ENCODE measurements around the gene ARID2. TPM values are rescaled to one million over a fixed set of nuclear protein-coding genes. Genes with fewer than 3 reads are reported as not detected.

ARID2 gene
- total and polyA plus RNA-seq, 9 of the 15 experiments (the other 6 are each of a cell fraction or from before 2014, with no cell fraction given): 13.4 to 41.6 (median 29.4) TPM

DNA sequence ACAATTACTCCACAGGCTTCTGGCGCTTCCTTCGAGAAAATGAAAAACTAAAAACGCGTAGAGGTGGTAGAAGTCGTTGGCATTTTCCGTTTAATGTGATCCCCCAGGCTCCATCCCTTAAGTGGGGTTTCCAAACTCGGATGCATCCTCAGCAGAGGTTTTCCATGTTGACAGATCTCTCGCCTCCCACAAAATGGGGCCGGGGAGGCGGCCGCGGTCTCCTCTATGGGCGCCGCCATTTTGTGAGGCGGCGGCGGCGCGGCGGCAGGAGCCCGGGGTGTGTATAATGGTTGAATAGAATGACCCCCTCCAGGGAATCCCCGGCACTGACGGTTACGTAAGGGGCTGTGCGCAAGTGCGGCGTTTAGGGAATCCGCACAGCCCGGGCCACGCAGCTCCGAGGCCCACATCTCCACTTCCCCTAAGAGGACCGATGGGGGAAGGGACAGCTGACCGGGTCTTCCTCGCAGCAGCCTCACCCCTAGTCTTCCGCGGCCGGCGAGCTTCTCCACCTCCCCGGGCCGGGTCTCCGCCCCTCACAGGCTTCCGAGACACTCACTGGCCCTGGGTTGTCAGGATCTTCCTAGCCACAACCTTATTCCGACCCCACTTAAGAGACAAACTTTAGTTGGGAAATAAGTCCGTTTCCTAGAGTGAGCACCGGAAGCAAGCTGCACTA lies 2.1 kb upstream of the ARID2 start (continued):
- TF ChIP-seq NFIC (IDR thresholded peaks at IDR 0.05) (peak; percentile 29; the same call in 1 of the 2 replicates), ZNF589 (CRISPR knock-in tag; IDR thresholded peaks at IDR 0.05; ENCODE audit: low read depth) (no peak; the same call in 1 of the 2 replicates), PHF21A (IDR thresholded peaks at IDR 0.05; ENCODE audit: borderline replicate concordance, low read depth) (peak; percentile 75; the same call in 1 of the 2 replicates), ZNF140 (CRISPR knock-in tag; IDR thresholded peaks at IDR 0.05) (no peak), ZBTB17 (CRISPR knock-in tag; IDR thresholded peaks at IDR 0.05) (0 out of 2 replicates have a peak, but pooled peaks have one; percentile 16), TCFL5 (CRISPR knock-in tag; conservative IDR thresholded peaks at IDR 0.05) (no peak), FOXM1 (IDR thresholded peaks at IDR 0.05; ENCODE audit: low read depth) (peak; percentile 83), FOXM1 (CRISPR knock-in tag; IDR thresholded peaks at IDR 0.05; ENCODE audit: low read depth) (peak; percentile 61; the same call in 1 of the 2 replicates), SP2 (IDR thresholded peaks at IDR 0.05; ENCODE audit: extremely low read depth, low read depth, low read length, poor library complexity, severe bottlenecking) (no peak), ZFP36 (IDR thresholded peaks at IDR 0.05; ENCODE audit: low read depth, low read length, partially characterized antibody) (no peak), FOXJ2 (tag; IDR thresholded peaks at IDR 0.05) (no peak), ZNF431 (CRISPR knock-in tag; IDR thresholded peaks at IDR 0.05) (peak; percentile 48; the same call in 1 of the 2 replicates), EHMT2 (IDR thresholded peaks at IDR 0.05) (peak; percentile 47; the same call in 1 of the 2 replicates), HLTF (IDR thresholded peaks at IDR 0.05) (no peak), RHOXF2B (CRISPR knock-in tag; conservative IDR thresholded peaks at IDR 0.05) (no peak), ETV1 (tag; conservative IDR thresholded peaks at IDR 0.05; ENCODE audit: low read depth) (peak; percentile 73), HNRNPLL (IDR thresholded peaks at IDR 0.05; ENCODE audit: low read depth, low read length, poor library complexity, severe bottlenecking) (peak; percentile 89), ZNF764 (CRISPR knock-in tag; IDR thresholded peaks at IDR 0.05; ENCODE audit: low read depth) (no peak), ATF1 (CRISPR knock-in tag; IDR thresholded peaks at IDR 0.05) (0 out of 2 replicates have a peak, but pooled peaks have one; percentile 45), ATF1 (tag; IDR thresholded peaks at IDR 0.05) (peak; percentile 91), SRSF3 (IDR thresholded peaks at IDR 0.05; ENCODE audit: insufficient read depth, low read length) (no peak), ESRRB (CRISPR knock-in tag; IDR thresholded peaks at IDR 0.05; ENCODE audit: borderline replicate concordance) (no peak)
- TF ChIP-seq, protein P1, sequence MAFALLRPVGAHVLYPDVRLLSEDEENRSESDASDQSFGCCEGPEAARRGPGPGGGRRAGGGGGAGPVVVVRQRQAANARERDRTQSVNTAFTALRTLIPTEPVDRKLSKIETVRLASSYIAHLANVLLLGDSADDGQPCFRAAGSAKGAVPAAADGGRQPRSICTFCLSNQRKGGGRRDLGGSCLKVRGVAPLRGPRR (CRISPR knock-in tag; IDR thresholded peaks at IDR 0.05): no peak
- TF ChIP-seq, protein P2, sequence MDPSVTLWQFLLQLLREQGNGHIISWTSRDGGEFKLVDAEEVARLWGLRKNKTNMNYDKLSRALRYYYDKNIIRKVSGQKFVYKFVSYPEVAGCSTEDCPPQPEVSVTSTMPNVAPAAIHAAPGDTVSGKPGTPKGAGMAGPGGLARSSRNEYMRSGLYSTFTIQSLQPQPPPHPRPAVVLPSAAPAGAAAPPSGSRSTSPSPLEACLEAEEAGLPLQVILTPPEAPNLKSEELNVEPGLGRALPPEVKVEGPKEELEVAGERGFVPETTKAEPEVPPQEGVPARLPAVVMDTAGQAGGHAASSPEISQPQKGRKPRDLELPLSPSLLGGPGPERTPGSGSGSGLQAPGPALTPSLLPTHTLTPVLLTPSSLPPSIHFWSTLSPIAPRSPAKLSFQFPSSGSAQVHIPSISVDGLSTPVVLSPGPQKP (CRISPR knock-in tag; IDR thresholded peaks at IDR 0.05): no peak
- TF ChIP-seq, protein P3, sequence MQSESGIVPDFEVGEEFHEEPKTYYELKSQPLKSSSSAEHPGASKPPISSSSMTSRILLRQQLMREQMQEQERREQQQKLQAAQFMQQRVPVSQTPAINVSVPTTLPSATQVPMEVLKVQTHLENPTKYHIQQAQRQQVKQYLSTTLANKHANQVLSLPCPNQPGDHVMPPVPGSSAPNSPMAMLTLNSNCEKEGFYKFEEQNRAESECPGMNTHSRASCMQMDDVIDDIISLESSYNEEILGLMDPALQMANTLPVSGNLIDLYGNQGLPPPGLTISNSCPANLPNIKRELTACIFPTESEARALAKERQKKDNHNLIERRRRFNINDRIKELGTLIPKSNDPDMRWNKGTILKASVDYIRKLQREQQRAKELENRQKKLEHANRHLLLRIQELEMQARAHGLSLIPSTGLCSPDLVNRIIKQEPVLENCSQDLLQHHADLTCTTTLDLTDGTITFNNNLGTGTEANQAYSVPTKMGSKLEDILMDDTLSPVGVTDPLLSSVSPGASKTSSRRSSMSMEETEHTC (IDR thresholded peaks at IDR 0.05): 0 out of 2 replicates have a peak, but pooled peaks have one; percentile 34
- TF ChIP-seq, protein P4, sequence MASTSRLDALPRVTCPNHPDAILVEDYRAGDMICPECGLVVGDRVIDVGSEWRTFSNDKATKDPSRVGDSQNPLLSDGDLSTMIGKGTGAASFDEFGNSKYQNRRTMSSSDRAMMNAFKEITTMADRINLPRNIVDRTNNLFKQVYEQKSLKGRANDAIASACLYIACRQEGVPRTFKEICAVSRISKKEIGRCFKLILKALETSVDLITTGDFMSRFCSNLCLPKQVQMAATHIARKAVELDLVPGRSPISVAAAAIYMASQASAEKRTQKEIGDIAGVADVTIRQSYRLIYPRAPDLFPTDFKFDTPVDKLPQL (IDR thresholded peaks at IDR 0.05; ENCODE audit: extremely low read depth, insufficient read length): peak; percentile 48
